CD4-positive, alpha-beta T cell treated with Interleukin-2 at 100 ng/mL for 4 hours (primary cell): ENCODE measurements around the gene RAB24.
A peak's percentile ranks its signal among the peaks of the same experiment; 100 is the strongest.

ENCODE experiments used
- DNase-seq: peaks from one replicate; pipeline ENCODE4 v3.0.0-alpha.2; 2020; ENCODE audit warnings: low spot score

The RAB24 gene

GRCh38 chr5:177332896-177333260, 29.4 kb upstream of the RAB24 start:
- no peak for DNase-seq

- no peak for DNase-seq
These were observed 28.7 kb upstream of the RAB24 start for GRCh38 chr5:177332031-177332895.

DNA sequence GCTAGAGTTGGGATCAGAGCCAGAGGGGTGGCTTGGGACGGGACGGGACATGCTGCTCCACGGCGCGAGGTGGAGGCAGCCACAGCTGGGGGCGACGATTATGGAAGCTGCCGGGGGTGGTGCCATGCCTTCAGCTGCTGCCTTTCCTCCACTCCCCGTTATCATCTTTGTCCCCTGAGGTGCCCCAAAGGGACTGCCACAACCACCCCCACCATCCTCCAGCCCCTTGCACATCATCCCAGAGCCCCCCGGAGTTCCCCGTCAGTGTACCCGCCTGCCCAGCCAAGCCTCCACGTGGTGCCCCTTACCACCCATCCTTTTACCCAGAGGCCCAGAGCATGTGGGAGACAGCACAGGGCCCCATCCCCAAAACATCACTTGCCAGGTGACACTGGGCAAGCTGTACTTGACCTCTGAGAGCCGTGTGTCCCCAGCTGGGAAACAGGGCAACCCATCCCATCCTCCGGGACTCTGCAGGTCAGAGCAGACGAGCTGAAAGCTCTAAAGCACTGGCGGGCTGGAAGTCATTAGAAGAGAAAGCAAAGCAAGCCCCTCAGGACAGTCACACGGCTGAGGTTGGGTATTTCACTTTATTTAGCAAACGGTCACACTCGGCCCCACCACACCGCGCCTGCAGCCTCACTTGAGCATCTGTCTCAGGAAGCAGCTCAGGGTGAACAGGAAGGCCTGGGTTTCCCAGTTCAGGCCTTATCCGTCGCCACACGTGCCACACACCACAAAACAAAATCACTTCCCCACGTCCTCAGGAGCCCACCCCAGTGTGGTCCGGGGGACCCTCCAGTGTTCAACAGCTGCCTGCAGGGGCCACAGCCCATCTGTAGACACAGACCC, 27.7 kb upstream of the RAB24 start:
- DNase-seq = no peak

DNA sequence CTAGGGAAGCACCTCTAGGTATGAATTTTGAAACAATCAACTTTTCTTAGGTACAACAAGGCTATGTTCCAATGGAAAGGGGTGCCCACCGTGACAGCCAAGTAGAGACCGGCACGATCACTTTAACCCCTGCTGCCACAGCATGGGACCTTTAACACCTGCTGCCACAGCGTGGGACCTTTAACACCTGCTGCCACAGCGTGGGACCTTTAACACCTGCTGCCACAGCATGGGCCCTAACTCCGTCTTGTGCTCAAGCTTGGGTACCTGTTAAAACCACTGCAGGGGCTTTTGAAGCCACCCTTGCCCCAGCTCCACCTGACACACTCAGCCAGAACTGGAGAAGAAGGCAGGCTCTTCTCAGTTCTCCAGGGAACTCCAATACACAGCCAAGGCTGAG, 26.4 kb upstream of the RAB24 start:
- DNase-seq = no peak

GRCh38 chr5:177328545-177329231, 25.2 kb upstream of the RAB24 start:
- no peak for DNase-seq

GRCh38 chr5:177327539-177328522, 24.3 kb upstream of the RAB24 start:
- DNase-seq = no peak

GRCh38 chr5:177325868-177326381, 22.4 kb upstream of the RAB24 start:
- no peak for DNase-seq

DNA sequence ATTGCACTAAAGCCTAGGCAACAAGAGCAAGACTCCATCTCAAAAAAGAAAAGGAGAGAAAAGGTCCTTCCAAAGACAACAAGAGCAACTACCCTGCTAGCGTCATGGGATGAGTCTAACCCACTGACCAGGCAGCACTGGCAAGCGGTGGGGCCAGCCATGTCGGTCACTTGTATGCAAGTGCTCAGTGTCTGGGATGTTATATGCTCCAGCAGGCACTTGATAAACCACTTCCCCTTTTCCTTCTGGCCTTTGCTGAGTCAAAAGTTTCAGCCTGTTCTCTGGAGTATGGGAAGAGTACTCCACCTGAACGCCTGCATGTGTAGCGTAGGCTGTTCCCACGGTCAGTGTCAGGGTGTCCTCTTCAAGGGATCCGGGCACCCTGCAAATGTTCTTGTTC, 17.4 kb upstream of the RAB24 start:
- no peak for DNase-seq

- no peak for DNase-seq
These were observed 16.5 kb upstream of the RAB24 start for GRCh38 chr5:177319913-177320588.

DNA sequence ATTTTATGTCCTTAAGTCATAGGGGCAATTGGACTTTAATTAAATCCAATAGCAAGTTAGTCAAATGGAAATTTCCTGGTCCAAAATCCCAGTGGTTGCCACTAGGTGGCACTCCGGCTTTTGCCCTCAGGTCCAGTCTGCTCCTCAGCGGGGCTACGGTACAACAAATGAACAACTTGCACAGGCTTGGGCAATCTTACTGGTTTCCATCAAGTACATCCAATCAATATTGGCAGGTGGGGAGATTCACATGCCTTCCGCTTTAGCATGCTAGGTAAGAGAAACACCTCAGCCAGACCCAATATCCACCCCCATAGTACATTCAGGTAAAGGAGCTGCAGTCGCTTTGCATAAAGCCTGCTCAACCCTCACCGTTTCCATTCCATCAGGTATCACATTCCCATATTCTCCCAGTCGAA, 14.4 kb upstream of the RAB24 start:
- peak; percentile 83 for DNase-seq

DNA sequence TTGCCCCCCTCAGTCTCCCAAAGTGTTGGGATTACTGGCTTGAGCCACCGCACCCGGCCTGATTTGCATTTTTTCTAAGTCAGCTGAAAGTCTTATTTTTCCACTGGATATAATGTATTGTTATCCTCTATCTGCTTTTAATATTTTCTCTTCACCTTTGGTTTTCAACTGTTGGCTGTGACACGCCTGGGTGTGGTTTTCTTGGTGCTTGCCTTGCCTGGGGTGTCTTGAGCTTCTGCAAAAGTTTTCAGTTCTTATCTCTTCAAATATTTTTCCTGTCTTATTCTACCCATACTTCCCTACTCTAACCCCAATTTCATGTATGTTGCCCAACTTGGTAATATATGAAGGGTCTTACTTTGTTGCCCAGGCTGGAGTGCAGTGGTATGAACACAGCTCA, 12.5 kb upstream of the RAB24 start:
- no peak for DNase-seq

GRCh38 chr5:177315411-177315810, 11.9 kb upstream of the RAB24 start:
- DNase-seq = no peak

DNA sequence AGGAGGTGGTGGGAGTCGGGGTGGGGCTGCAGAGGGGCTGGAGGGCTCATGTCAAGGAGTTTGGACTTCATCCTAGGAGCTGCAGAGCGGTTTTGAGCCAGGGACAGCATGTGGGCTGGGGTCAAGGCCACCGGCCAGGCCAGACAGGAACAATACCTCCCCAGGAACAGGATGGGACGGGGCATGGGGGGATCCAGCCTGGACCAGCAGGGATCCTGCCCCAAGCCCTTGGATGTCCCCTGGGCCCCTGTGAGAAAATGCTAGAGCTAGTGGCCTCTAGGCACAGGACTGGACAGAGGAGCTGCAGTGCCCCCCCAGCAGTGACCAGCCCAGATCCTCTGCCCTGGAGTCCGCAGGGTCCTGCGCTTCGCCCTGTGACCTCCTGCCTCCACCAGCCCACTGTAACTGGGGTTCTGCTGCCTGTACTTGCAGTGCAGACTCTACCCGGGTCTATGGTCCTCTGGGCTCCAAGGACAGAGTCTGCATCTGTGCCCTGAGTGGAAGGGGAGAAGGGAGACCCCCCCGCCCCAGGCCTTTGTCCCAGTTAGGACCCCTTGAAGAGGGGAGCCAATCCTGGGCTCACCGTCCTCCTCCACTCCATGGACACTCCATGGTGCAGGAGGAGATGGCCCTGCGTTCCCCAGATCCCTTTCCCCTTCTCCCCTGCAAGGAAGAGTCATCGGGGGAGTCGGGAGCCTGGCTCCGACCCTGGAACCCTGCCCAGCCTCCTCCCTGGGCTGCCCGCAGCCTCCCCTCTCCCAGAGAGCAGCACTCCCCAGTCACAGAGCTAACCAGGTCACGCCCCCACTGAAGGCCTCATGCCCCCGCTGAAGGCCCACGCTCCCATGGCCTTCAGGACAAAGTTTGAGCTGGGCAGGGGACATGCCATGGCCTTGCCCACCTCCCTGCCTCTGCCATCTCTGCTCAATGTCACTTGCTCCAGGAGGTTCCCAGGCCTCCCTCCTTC, 11.1 kb upstream of the RAB24 start:
- DNase-seq = no peak

DNA sequence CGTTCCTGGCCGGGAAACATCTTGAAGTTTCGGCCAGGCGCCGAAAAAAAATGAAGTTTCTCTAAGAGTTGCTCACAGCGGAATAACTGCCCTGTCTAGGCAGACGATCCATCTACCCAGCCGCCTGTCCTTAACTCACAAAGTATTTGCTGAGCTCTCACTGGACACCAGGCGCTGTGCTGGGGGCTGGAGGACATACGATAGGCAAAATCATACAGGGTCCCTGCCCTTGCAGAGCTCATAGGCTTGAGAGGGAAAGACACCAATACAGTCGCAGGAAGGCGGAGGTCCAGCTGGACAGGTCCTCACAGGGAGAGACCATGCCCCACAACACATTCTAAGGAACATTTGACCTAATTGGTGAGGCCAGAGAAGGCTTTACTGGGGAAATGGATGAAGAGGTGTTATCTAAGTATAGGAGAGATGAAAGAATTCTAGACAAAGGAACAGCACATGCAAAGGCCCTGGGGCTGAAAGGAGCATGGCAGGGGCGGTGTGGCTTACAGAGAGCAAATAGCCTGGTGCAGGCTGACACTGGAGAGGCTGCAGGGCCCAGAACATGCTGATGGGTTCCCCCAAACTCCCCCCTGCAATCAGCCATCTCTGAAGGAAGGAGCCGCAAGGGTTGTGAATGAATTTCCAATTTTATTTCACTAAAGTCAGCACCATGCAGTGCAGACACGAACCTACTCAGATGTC, 10.2 kb upstream of the RAB24 start:
- DNase-seq = no peak

DNA sequence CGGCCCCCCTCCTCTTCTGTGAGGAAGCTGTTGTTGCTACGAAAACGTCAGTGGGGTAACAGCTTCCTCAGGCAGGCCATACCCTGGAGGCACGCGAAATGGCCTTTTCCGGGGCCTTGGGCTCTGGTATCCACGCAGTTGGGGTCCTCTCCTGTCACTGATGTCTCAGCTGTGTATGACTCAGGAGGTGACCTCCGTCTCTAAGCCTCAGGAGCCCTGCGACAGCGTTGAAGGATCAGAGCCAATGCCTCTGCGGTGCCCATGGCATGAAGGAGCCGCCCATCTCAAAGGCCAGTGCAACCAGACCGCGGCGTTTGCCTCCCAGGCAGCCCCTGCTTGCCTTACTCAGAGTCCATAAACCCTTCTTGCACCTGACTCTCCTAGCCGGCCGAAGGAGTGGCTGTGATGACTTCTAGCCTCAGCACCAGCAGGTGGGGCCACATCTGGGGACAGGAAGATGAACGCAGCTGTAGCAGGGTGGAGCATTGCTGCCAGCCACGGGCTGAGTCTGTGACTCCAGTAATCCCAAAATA, 9.2 kb upstream of the RAB24 start:
- DNase-seq = no peak

DNA sequence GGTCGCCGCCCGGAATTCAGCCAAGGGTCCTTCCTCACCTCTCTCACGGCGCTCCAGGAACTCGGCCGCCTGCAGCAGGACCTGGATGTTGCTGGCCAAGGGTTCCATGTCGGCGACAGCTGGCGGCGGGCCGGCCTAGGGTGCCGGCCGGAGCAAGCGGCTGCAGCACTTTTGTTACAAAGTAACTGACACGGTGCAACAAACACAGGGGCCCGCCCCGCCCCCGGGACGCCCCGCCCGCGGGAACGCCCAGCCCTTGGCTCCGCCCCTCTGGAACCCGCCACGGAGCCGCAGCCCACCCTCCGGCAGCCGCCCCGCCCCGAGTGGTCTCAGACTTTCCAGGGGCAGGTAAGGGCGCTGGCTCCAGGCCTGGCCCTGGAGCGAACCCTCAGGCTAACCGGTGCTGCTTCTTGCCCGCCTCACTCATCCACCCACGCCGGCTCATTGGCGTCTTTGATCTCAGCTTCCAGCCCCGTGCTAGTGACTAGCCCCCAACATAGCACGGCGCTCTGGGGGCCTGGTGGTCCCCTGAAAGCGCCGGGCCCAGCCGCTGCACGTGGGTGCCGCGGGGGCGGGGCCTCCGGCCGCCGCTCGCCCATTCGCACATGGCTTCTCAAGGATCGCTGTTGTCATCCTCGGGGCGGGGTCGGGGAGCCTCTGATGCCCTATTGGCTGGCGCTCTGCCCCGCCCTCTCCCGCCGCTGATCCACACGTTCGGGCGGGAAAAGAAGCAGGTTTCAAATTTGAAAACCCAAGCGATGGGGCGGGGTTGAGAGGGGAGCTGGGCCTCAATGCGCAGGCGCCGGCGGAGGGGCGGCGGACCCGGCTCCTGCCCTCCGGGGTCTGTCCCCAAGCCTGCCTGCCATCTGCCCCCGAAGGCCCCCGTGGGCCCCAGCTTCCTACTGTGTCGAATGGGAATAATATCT, 8.5 kb upstream of the RAB24 start, which contains the start of gene MXD3:
TSS of gene MXD3 (minus strand) at position 176 of the 926 bp plus-strand sequence. CDS start at position 108, 68 bp downstream.
- peak; percentile 95 for DNase-seq

DNA sequence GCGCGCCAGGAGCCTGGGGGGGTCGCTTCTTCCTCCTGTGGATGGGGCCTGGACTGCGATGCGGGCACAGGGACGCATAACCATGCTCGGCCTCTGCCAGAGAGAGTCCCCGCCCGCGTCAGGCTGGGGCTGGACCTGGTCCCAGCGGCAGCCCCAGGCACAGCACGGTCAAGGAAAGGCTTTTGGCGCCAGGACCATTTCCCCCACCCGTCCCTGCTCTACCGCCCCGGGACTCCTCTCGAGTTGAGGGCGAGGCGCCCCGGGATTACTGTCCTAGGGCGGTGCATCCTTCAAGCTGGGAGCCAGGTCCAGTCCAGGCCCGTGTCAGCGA, 7.8 kb upstream of the RAB24 start:
- no peak for DNase-seq
